ENCODE results near the gene ATRN. TPM values are rescaled to one million over a fixed set of nuclear protein-coding genes. Genes with fewer than 3 reads are reported as not detected.

Gene ATRN
- total RNA-seq, 1 donor from 2014 or later: 30.6 TPM

GRCh38 chr20:3678856-3679720 is 208.3 kb downstream of the ATRN start:
- Histone ChIP-seq H3K36me3 (ENCODE audit: control insufficient read depth, insufficient read depth, low read length) (no peaks in the 10 kb centered on the region), H3K4me3 (ENCODE audit: low read depth, low read length) (no peak overlapping the region), H3K27me3 (ENCODE audit: control insufficient read depth, insufficient read depth, low read length) (peaks cover 66% of the 10 kb centered on the region)
- no peak for TF ChIP-seq CTCF (IDR thresholded peaks at IDR 0.05; ENCODE audit: insufficient read depth, low read length, poor library complexity, severe bottlenecking)
- DNase-seq (ENCODE audit: low read depth): no peak

- Histone ChIP-seq H3K36me3 (ENCODE audit: control insufficient read depth, insufficient read depth, low read length) (no peaks in the 10 kb centered on the region), H3K27me3 (ENCODE audit: control insufficient read depth, insufficient read depth, low read length) (peaks cover 58% of the 10 kb centered on the region), H3K4me3 (ENCODE audit: low read depth, low read length) (no peak overlapping the region)
- no peak for DNase-seq (ENCODE audit: low read depth)
- TF ChIP-seq CTCF (IDR thresholded peaks at IDR 0.05; ENCODE audit: insufficient read depth, low read length, poor library complexity, severe bottlenecking): no peak
Observed at GRCh38 chr20:3679749-3680700, 209.2 kb downstream of the ATRN start.

GRCh38 chr20:3680701-3681351 is 210.0 kb downstream of the ATRN start:
- TF ChIP-seq CTCF (IDR thresholded peaks at IDR 0.05; ENCODE audit: insufficient read depth, low read length, poor library complexity, severe bottlenecking): no peak
- H3K36me3 ChIP-seq (ENCODE audit: control insufficient read depth, insufficient read depth, low read length): no peaks in the 10 kb centered on the region
- no peak for DNase-seq (ENCODE audit: low read depth)
- peaks cover 53% of the 10 kb centered on the region for H3K27me3 ChIP-seq (ENCODE audit: control insufficient read depth, insufficient read depth, low read length)
- no peak overlapping the region for H3K4me3 ChIP-seq (ENCODE audit: low read depth, low read length)

- Histone ChIP-seq H3K27me3 (ENCODE audit: control insufficient read depth, insufficient read depth, low read length) (peaks cover 47% of the 10 kb centered on the region), H3K4me3 (ENCODE audit: low read depth, low read length) (peak overlapping the region; percentile 24), H3K36me3 (ENCODE audit: control insufficient read depth, insufficient read depth, low read length) (no peaks in the 10 kb centered on the region)
- DNase-seq (ENCODE audit: low read depth): no peak
- TF ChIP-seq CTCF (IDR thresholded peaks at IDR 0.05; ENCODE audit: insufficient read depth, low read length, poor library complexity, severe bottlenecking): no peak
Observed at GRCh38 chr20:3681352-3681930, 210.6 kb downstream of the ATRN start.

- Histone ChIP-seq H3K36me3 (ENCODE audit: control insufficient read depth, insufficient read depth, low read length) (no peaks in the 10 kb centered on the region), H3K4me3 (ENCODE audit: low read depth, low read length) (peak within 1 kb of the TSS; percentile 24), H3K27me3 (ENCODE audit: control insufficient read depth, insufficient read depth, low read length) (peaks cover 42% of the 10 kb centered on the region)
- no peak for TF ChIP-seq CTCF (IDR thresholded peaks at IDR 0.05; ENCODE audit: insufficient read depth, low read length, poor library complexity, severe bottlenecking)
- DNase-seq (ENCODE audit: low read depth): no peak
Observed at GRCh38 chr20:3681931-3682781, 211.3 kb downstream of the ATRN start, which contains the start of gene ADAM33. Gene ADAM33 (minus strand): TSS chr20:3682010. CDS start chr20:3682004, 6 bp downstream.

All from kidney epithelial cell (primary cell).